ENCODE results near the gene INSL6. TPM values are rescaled to one million over a fixed set of nuclear protein-coding genes. Genes with fewer than 3 reads are reported as not detected.
"Not testable (repeated sequence)": the region's sequence is repeated elsewhere in the genome, so short reads cannot be mapped to it uniquely, and the experiment has no call there.

Gene INSL6, protein sequence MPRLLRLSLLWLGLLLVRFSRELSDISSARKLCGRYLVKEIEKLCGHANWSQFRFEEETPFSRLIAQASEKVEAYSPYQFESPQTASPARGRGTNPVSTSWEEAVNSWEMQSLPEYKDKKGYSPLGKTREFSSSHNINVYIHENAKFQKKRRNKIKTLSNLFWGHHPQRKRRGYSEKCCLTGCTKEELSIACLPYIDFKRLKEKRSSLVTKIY
- total RNA-seq (2014; rRNA removed; shearing (Covaris generic)): not detected in 2 replicates

DNA sequence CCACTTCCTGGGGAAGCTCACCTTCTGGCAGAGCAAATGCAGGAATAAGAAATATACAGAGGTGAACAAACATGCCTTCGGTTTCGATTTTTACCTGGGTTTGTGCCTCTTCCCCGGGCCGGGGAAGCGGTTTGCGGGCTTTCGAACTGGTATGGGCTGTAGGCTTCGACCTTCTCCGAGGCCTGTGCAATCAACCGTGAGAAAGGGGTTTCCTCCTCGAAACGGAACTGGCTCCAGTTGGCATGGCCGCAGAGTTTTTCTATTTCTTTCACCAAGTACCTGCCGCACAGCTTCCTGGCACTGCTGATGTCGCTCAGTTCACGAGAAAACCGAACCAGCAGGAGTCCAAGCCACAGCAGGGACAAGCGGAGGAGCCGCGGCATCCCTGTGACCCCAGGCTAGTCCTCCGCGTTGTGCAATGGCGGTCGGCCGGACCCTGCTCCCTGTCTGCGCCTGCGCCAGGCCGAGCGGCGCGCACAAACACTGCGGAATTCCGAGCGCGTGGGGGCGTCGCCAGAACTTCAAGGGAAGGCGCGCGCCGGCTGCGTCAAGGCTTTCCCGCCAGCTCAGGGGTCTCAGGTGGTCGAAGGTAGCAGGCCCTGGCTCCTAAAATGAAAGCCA is at the start of gene INSL6:
TSS of gene INSL6 (minus strand) at position 420 of the 621 bp plus-strand sequence. CDS start at position 383, 37 bp downstream.
- DNase-seq (ENCODE audit: low read depth): no peak

DNA sequence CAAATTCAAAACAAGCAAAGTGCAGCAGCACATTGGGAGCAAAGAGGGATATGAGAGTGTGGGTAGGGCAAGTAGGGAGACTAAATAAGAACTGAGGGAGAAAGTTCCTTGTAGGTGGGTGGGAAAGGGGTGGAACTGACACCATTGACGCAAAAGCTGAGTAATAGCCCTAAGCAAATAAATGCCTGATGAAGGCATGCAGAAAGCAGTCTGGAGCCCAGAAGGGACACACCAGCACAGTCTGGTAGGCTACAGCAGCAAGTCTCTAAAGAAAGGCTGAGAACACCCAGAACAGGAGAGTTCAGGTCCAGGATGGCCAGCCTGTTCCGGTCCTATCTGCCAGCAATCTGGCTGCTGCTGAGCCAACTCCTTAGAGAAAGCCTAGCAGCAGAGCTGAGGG is 45.8 kb upstream of the INSL6 start, which contains the start of gene INSL4:
TSS of gene INSL4 (plus strand) at position 208 of the 400 bp plus-strand sequence. CDS start at position 313, 105 bp downstream.
- DNase-seq (ENCODE audit: low read depth): peak; percentile 50

DNA sequence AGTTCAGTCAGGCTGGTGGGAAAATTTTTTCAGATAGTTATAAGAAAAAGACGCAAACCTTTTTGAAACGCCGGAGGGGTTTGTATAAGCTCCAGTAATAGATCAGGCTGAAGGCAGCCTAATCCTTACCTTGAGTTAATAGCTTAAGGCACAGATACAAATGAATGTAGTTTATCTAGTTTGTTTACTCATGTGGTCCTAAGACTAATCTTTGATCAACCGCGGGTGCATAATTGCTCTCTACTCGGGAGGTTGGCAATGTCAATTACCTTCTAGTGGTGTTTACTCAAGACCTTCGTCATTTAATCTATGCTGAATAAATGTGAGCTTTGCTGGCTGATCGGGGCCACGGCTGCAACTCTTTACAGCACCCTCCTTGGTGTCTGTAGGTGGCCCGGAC is 45.1 kb upstream of the INSL6 start:
- no peak for DNase-seq (ENCODE audit: low read depth)

GRCh38 chr9:5205071-5205470 is 19.6 kb upstream of the INSL6 start:
- DNase-seq (ENCODE audit: low read depth): no peak

GRCh38 chr9:5195463-5195862 is 10.0 kb upstream of the INSL6 start:
- no peak for DNase-seq (ENCODE audit: low read depth)

DNA sequence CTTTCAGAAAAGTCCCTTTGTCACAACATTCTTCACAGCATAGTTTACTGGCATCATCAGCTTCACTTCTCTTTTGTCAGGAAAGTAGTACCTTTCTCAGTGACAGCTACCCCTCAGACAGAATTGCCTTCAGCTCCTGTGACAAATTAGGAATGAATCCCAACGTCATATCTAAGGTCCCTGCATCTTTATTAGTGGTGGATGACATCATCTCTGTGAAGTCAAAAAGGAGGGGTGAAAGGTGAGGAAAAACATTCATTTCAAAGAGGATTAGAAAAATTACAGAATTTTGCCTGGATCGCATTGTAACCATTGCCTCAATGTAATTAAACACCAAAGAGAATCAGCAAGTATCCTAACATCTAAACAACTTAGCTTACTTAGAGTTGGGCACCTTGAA is 7.9 kb upstream of the INSL6 start:
- DNase-seq (ENCODE audit: low read depth): no peak

DNA sequence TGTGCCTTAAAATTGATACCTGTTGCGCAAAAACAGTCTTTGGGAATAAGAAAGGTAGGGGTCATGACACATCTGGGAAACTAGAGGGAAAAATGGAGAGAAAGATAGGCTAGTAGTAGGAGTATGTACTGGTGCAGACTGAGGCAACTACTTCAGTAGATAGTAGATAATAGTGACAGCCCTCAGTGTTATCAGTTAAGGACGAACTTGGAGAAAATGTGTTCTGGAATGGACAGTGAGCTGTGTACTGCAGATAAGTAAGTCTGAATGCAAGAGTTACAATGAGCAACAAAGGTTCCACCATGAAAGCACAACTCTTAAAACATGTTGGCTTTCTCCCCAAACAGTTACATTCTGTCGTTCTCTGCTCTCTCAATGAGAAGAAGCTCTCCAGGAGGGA is 6.5 kb upstream of the INSL6 start:
- DNase-seq (ENCODE audit: low read depth): no peak

DNA sequence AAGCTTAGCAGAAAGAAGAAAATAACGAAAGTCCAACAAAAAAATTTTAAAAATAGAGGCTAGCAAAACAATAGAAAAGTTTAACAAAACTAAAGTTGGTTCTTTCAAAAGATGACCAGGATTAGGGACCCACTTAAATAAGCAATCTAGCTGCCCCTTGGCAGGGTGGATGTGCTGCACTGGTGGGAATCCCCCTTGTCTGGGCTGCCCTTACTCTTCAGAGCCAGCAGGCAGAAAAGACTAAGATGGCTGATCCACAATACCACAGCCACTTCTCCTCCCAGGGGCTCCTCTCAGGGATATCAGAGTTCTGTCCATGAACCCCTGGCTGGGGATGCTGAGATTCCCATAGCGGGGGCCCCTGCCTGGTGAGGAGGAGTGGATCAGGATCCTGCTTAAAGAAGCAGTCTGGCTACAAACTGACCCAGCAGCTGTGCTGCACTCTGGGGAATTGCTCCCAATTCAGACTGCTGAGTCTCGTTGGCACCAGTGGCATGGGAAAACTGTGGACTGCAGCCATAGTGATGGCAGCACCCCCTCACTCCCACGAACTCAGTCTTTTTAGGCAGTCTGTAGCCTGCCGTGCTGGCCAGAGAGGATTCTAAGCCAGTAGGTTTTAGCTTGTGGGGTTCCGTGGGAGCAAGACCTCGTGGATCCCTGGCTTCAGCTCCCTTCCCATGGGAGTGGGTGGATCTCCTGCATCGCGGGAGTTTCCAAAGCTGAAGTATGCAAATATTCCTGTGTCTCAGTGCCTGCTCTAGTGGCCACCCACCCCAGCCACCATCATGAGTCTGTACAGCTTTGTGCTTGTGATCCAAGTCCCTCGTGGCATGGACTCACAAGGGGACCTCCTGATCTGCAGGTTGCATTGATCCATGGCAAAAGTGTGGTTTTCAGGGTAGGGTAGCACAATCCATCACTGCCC is 2.9 kb upstream of the INSL6 start:
- no peak for DNase-seq (ENCODE audit: low read depth)

GRCh38 chr9:5186416-5187169 is 1.2 kb upstream of the INSL6 start:
- DNase-seq (ENCODE audit: low read depth): peak; percentile 76

GRCh38 chr9:5184776-5185175 is 663 bp downstream of the INSL6 start:
- DNase-seq (ENCODE audit: low read depth): no peak

- not testable (repeated sequence) for DNase-seq (ENCODE audit: low read depth)
Observed at GRCh38 chr9:5180631-5181030, 4.8 kb downstream of the INSL6 start.

DNA sequence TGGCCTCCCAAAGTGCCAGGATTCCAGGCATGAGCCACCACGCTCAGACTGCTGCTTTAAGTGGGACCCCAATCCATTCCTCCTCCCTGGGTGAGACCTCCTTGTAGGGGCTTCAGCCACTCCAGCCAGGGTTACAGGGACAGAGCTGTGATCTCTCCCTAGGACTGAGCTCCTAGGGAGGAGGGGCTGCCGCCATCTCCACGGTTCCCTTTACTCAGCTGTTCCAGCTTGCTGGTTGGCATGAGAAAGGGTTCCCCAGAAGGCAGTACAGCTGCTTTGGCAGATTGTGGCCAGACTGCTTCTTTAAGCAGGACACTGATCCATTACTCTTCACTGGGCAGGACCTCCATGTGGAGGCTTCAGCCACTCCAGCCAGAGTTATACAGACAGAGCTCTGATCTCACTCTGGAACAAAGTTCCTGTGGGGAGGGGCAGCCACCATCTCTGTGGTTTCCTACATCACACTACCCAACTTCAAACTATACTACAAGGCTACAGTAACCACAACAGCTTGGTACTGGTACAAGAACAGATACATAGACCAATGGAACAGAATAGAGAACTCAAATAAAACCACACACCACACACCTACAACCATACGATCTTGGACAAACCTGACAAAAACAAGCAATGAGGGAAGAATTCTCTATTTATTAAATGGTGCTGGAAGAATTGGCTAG is 7.2 kb downstream of the INSL6 start:
- no peak for DNase-seq (ENCODE audit: low read depth)

- DNase-seq (ENCODE audit: low read depth): no peak
Observed at GRCh38 chr9:5146241-5146640, 39.2 kb downstream of the INSL6 start.

DNA sequence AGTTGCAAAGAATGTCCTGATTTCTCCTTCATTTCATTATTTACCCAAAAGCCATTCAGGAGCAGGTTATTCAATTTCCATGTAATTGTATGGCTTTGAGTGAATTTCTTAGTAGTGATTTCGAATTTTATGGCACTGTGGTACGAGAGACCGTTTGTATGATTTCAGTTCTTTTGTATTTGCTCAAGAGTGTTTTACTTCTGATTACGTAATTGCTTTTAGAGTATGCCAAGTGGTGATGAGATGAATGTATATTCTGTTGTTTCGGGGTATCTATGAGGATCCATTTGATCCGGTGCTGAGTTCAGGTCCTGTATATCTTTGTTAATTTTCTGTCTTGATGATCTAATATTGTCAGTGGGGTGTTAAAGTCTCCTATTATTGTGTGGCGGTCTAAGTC is 41.2 kb downstream of the INSL6 start:
- no peak for DNase-seq (ENCODE audit: low read depth)

DNA sequence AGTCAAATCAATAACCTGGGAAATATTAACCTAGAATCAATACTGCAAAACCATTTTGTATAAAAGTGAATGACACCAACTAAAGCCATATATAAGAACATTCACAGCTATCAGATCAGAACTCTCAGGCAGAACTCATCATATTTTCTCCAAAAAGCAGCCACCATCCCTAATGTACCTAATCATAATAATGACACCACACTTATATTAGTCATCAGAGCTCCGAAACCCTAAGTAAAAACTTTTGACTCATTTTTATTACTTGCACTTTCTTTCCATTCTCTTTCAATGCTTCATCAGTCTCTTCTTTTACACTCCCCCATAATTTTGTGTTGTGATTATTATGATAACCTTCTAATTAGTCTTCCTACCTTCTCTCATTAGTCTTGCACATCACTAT is 45.3 kb downstream of the INSL6 start:
- DNase-seq (ENCODE audit: low read depth): no peak

GRCh38 chr9:5122516-5122915 is 62.9 kb downstream of the INSL6 start:
- DNase-seq (ENCODE audit: low read depth): no peak

GRCh38 chr9:5122116-5122515 is 63.3 kb downstream of the INSL6 start:
- no peak for DNase-seq (ENCODE audit: low read depth)

DNA sequence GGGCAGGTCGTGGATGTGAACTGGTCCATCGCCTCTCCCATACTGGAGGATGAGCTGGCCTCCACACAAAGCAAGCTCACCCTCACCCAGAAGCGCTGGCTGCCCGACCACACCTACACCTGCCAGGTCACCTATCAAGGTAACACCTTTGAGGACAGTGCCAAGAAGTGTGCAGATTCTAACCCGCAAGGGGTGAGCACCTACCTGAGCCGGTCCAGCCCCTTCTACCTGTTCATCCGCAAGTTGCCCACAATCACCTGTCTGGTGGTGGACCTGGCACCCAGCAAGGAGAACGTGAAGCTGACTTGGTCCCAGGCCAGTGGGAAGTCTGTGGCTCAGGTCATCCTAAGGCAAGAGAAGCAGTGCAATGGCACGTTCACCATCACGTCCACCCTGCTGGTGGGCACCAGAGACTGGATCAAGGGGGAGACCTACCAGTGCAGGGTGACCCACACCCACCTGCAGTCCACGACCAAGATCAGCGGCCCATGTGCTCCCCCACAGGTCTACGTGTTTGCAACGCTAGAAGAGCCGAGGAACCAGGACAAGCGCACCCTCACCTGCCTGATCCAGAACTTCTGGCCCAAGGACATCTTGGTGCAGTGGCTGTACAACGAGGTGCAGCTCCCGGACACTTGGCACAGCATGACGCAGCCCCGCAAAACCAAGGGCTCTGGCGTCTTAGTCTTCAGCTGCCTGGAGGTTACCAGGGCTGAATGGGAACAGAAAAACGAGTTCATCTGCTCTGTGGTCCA is 71.3 kb downstream of the INSL6 start:
- DNase-seq (ENCODE audit: low read depth): no peak
